Uterus (tissue), 4 donors: ENCODE measurements around the gene NIPAL1. TPM values are rescaled to one million over a fixed set of nuclear protein-coding genes. Genes with fewer than 3 reads are reported as not detected.

Experiments used
- DNase-seq, 2 donors: peaks; one replicate each; pipeline ENCODE4 v3.0.0-alpha.2; 2019 to 2020
- H3K27ac ChIP-seq, 2 donors: fragments of 200-600 bp; sonication (generic); 1 replicate in 1 of 2; 2 replicates in 1 of 2; pipeline ENCODE4 v1.5.1; 2016 to 2018
- H3K27me3 ChIP-seq, 2 donors: fragments of 200-600 bp; sonication (generic); one replicate each; pipeline ENCODE4 v1.5.1; 2018 to 2019; ENCODE audit warnings: control low read depth in 1 of 2
- H3K36me3 ChIP-seq, 2 donors: fragments of 200-600 bp; sonication (generic); one replicate each; pipeline ENCODE4 v1.5.1; 2019; ENCODE audit warnings: control low read depth in 1 of 2
- H3K4me1 ChIP-seq, 2 donors: fragments of 200-600 bp; sonication (generic); one replicate each; pipeline ENCODE4 v1.5.1; 2018 to 2019; ENCODE audit warnings: control low read depth in 1 of 2
- H3K4me3 ChIP-seq, 2 donors: fragments of 200-600 bp; sonication (generic); 1 replicate in 1 of 2; 2 replicates in 1 of 2; pipeline ENCODE4 v1.5.1; 2018 to 2019; ENCODE audit warnings: mild to moderate bottlenecking in 1 of 2
- H3K9me3 ChIP-seq, 2 donors: fragments of 200-600 bp; sonication (generic); one replicate each; pipeline ENCODE4 v1.5.1; 2019; ENCODE audit warnings: control low read depth in 1 of 2
- CTCF ChIP-seq, 4 experiments: fragments of 200-600 bp in 2 of 4; fragments of 450-650 bp in 2 of 4; sonication (generic) in 2 of 4; IDR thresholded peaks; one replicate each; pipeline ENCODE4 v1.5.1; 2016 to 2019; ENCODE audit warnings: antibody characterized with exemption in 4 of 4, mild to moderate bottlenecking in 2 of 4, moderate library complexity in 1 of 4
- POLR2A ChIP-seq, 2 donors: fragments of 450-650 bp; IDR thresholded peaks; one replicate each; pipeline ENCODE4 v1.6.1; 2016; ENCODE audit warnings: antibody characterized with exemption in 2 of 2, mild to moderate bottlenecking in 1 of 2, moderate library complexity in 1 of 2
- intact Hi-C: fragments of 100-400 bp; cut with DNase I; formaldehyde crosslinking; loops from one replicate; pipeline ENCODE4 v1.15.1; 2023; ENCODE audit warnings: low total_unique reads
- total RNA-seq, 4 donors: library from RNA; depleted of rRNA in 3 of 4; stranded (reverse); fragments of >200 nt in 3 of 4; gene quantifications; one replicate each; pipeline versions ENCODE4 v1.1.0 to v1.2.4, GENCODE V29; 2014 to 2023
- donor health status: DM: yes; HTN: yes; CAD: no.

The NIPAL1 gene
- total RNA-seq, 4 donors from 2014 or later: 0.55 to 1.2 TPM; not detected in 2

DNA sequence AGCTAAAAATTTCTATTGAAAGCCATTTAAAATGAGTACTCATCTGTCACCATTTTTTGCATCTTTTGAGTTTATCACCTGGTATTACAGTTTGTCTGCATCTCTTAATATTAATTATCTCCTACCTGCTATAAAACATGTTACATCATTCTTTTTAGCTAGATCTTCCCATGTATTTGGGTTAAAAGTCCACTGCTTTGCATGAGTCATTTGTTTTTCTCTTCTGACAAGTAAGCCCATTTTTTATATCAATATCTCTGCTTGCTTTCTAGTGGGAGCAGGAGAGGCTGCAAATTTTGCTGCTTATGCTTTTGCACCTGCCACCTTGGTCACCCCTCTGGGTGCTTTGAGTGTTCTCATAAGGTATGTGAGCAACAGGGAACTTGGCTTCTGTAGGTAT is 16.1 kb downstream of the NIPAL1 start:
- DNase-seq: no peak
- intact Hi-C loops: no loop called here
- no peak overlapping the region for H3K4me3 ChIP-seq
- no peaks in the 10 kb centered on the region for H3K9me3 ChIP-seq
- no peaks in the 10 kb centered on the region for H3K4me1 ChIP-seq
- H3K36me3 ChIP-seq: no peaks in the 10 kb centered on the region
- no peak overlapping the region for H3K27ac ChIP-seq
- TF ChIP-seq POLR2A (IDR thresholded peaks at IDR 0.05) (no peak), CTCF (IDR thresholded peaks at IDR 0.05) (no peak)
- H3K27me3 ChIP-seq: no peaks in the 10 kb centered on the region

DNA sequence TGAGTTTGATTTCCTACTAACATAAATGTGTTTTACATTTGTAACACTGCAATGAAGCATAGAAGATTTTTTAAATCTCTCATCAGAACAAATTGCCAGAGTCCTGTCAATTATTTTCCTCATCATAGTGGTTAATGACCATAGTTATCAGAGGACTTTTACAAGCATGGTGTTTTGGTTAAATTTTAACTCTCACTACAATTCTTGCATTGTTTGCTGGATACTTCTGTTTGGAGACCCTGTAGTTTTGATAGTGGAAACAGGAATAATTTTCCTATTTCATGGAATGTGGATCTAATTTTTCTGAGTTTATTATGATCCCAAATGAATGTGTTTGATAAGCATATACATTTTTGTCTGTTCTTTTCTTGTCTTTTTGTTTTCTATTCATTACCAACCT is 16.8 kb downstream of the NIPAL1 start:
- Histone ChIP-seq H3K4me1 (no peaks in the 10 kb centered on the region), H3K36me3 (no peaks in the 10 kb centered on the region), H3K4me3 (no peak overlapping the region), H3K27me3 (no peaks in the 10 kb centered on the region), H3K9me3 (no peaks in the 10 kb centered on the region), H3K27ac (no peak overlapping the region)
- intact Hi-C loops: no loop called here
- no peak for DNase-seq
- TF ChIP-seq POLR2A (IDR thresholded peaks at IDR 0.05) (no peak), CTCF (IDR thresholded peaks at IDR 0.05) (no peak)

DNA sequence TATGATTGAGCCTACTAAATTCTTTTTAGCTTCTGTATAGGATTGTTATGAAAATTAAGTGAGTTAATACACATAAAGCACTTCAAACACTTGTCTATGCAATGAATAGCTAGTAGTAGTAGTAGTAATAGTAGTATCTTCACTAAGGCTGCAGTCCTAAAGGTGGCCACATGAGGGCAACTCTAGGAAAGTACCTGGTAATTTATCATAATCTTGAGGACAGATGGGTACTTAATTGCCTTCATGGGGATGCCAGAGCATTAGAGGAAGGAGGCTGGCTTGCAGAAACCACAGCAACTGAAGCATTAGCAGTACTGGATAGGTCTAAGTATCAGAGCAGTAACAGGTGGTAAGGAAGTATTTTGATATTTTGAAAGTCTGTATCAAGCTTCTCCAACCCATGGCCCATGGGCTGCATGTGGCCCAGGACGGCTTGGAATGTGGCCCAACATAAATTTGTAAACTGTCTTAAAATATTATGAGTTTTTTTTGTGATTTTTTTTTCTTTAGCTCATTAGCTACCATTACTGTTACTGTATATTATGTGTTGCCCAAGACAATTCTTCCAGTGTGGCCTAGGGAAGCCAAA is 17.3 kb downstream of the NIPAL1 start:
- no peaks in the 10 kb centered on the region for H3K9me3 ChIP-seq
- no peak for DNase-seq
- no peak overlapping the region for H3K27ac ChIP-seq
- H3K36me3 ChIP-seq: no peaks in the 10 kb centered on the region
- no peak overlapping the region for H3K4me3 ChIP-seq
- H3K27me3 ChIP-seq: no peaks in the 10 kb centered on the region
- TF ChIP-seq CTCF (IDR thresholded peaks at IDR 0.05) (no peak), POLR2A (IDR thresholded peaks at IDR 0.05) (no peak)
- no peaks in the 10 kb centered on the region for H3K4me1 ChIP-seq
- intact Hi-C loops: no loop called here

- Histone ChIP-seq H3K27me3 (no peaks in the 10 kb centered on the region), H3K4me3 (no peak overlapping the region), H3K9me3 (no peaks in the 10 kb centered on the region), H3K4me1 (no peaks in the 10 kb centered on the region), H3K36me3 (no peaks in the 10 kb centered on the region), H3K27ac (no peak overlapping the region)
- intact Hi-C loops: no loop called here
- no peak for TF ChIP-seq CTCF (IDR thresholded peaks at IDR 0.05)
- TF ChIP-seq POLR2A (IDR thresholded peaks at IDR 0.05): no peak
- no peak for DNase-seq
Measured at GRCh38 chr4:48035952-48036351, 19.4 kb downstream of the NIPAL1 start.

GRCh38 chr4:48037117-48037462 is 20.5 kb downstream of the NIPAL1 start:
- H3K36me3 ChIP-seq: no peaks in the 10 kb centered on the region
- no peak overlapping the region for H3K27ac ChIP-seq
- intact Hi-C loops: no loop called here
- DNase-seq: no peak
- no peaks in the 10 kb centered on the region for H3K9me3 ChIP-seq
- no peaks in the 10 kb centered on the region for H3K4me1 ChIP-seq
- TF ChIP-seq CTCF (IDR thresholded peaks at IDR 0.05): no peak
- no peak for TF ChIP-seq POLR2A (IDR thresholded peaks at IDR 0.05)
- H3K27me3 ChIP-seq: no peaks in the 10 kb centered on the region
- no peak overlapping the region for H3K4me3 ChIP-seq
